T-helper 2 cell (primary cell): ENCODE results near the gene LRIT3.

ENCODE experiments used
- DNase-seq, 5 experiments: peaks; one replicate each; pipeline versions ENCODE4 v3.0.0 to v3.0.0-alpha.2; 2012 to 2022
- total RNA-seq, 2 donors: gene quantifications; one replicate each; lab custom pipeline; 2026; lab: John Stamatoyannopoulos, UW

LRIT3 gene, protein sequence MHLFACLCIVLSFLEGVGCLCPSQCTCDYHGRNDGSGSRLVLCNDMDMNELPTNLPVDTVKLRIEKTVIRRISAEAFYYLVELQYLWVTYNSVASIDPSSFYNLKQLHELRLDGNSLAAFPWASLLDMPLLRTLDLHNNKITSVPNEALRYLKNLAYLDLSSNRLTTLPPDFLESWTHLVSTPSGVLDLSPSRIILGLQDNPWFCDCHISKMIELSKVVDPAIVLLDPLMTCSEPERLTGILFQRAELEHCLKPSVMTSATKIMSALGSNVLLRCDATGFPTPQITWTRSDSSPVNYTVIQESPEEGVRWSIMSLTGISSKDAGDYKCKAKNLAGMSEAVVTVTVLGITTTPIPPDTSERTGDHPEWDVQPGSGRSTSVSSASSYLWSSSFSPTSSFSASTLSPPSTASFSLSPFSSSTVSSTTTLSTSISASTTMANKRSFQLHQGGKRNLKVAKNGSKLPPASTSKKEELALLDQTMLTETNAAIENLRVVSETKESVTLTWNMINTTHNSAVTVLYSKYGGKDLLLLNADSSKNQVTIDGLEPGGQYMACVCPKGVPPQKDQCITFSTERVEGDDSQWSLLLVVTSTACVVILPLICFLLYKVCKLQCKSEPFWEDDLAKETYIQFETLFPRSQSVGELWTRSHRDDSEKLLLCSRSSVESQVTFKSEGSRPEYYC
- 0.27 to 0.31 reads per million in 2 donors for total RNA-seq

DNA sequence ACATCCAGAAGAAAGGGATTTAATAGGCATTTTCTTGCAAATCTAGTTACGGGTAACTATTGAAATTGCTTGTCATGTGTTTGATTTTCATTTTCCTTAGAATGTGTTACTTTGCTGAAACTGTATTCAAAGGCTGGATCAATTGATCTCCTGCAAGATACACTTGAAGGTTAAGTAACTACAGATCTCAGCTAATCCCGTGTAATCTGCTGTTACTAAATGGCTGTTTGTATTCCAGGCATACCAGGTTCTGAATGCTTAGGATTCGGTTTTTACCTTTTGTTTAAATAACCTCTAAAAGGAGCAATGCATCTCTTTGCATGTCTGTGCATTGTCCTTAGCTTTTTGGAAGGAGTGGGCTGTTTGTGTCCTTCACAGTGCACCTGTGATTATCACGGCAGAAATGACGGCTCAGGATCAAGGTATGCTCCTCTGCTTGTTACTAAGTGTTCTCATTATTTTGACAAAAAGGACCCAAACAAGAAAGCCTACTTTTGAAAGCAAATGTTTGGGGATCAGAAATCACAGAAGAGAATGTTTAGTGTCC lies at the start of gene LRIT3:
Gene LRIT3, plus strand, starts transcription at position 212 of the 547 bp plus-strand sequence. Its CDS starts 95 bp downstream, at position 307.
- no peak for DNase-seq

DNA sequence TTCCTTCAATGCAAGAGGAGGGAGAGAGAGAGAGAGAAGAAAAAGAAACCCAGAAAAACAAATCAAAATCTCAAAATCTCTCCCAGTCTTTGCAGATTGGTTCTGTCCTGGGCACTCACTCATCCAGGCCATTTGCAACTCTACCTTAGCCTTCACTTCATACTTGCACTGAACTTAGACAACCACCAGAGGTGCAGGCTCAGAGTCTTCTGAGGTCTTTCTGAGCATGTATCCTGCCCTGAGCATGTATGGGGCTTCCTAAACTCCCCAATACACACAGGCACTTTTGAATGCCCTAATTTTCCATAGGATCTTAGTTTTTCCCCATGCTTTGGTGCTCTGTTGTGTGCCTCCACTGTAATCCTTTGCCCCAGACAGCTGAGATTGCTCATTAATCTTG lies 49.0 kb upstream of the LRIT3 start:
- DNase-seq = no peak

DNA sequence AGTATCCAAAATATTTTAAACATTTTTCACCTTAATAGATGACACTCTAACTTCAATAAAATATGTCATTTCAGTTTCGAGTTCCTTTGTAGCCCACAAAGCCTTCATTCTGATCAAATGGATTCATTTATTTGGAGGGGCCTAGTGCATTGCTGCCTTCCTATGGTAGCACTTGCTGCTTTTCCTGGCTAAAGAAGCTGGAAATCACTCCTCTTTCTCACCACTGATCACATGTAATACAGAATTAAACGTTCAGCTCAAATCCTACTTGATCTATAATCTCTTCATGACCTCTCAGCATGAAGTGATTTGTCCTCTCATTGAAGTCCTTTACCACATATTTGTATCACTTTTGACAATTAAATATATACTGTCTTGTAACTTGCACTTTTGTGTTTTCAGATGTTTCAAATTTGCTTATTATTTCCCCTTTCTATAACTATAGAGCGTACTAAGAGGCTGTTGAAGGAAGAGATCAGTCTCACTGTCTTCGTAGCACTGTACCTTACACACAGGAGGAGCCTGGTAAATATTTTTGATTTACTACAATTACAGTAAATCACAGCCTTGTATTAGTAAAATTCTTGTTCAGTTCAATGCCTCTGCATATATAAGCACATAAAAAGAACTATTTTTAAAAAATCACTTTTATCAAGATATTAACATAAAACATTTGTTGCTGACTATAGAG lies 46.7 kb upstream of the LRIT3 start:
- DNase-seq = no peak

GRCh38 chr4:109801895-109802319 lies 46.0 kb upstream of the LRIT3 start, which contains the start of gene CFI:
Gene CFI, minus strand, starts transcription at chr4:109801999. Its CDS starts 28 bp downstream, at chr4:109801971.
- peak in 1 of 5 experiments; percentile 12 for DNase-seq

DNA sequence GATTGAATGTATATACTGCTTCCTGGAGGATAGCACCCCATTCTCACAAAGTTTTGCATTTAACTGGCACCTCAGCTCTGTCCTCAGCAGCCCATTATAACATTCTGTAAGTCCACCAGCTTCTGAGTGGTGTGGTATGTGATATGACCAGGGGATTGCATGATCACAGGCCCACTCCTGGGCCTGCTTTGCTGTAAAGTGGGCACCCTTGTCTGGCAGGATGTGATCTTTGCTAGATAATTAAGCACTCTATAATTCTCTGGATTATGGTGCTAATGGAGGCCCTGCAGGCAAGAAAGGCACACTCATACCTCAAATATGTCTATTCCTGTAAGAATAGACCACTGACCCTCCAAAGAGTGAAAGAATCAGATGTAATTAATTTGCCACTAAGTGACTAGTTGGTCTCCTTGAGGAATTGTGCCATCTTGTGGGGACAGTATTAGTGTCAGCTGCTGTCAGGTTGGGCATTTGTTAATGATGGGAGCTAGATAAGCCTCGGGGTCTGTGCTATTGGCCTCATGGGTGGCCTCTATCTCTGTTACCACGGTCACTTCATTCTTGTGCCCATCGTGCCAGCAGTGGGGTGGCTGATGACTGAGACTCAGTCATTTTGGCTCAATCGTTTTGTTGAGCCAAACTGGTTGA lies 43.9 kb upstream of the LRIT3 start:
- DNase-seq = peak in 1 of 5 experiments; percentile 27

DNA sequence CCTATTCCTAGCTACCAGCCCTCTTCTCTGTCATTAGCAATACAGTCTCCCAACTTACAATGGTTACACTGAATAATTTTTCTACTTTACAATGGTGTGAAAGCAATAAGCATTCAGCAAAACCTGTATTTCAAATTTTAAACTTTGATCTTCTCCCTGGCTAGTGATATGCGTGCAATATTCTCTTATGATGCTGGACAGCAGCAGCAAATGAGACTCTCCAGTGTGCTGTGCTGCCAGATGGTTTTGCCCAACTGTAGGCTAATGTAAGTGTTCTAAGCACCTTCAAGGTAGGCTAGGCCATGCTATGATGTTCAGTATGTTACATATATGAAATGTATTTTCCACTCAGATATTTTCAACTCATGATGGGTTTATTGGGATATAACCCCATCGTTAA lies 38.3 kb upstream of the LRIT3 start:
- DNase-seq = no peak

DNA sequence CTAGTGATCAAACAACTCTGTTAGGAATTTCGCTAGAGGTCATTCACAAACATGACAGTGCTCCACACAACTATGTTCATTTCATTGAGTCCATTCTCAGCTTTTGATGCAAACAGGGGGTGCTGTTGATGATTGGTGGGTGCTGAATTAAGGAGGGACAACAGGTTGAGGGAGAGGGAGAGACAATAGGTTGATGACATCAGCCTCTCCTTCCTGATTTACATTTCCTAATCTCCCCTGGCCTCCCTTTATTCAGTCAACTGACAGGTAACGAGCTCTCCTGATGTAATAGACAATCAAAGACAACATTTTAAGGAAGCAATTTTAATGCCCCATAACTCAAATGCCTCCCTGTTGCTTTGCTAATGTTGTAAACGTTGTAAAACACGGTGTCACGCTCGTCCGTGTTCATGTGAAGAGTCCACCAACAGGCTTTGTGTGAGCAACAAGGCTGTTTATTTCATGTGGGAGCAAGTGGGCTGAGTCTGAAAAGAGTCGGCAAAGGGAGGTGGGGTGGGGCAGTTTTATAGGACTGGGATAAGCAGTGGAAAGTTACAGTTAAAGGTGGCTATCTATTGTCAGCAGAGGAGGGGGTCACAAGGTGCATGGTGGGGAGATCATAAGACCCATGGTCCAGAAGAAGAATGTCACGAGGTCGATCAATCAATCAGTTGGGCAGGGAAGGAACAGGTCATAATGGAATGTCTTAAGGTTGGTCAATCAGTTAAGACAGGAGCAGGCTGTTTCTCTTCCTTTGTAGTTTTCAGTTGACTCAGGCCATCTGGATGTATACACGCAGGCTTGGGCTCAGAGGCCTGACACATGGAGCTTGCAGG lies 37.1 kb upstream of the LRIT3 start:
- DNase-seq = no peak

- peak in 1 of 5 experiments; percentile 30 for DNase-seq
Measured at GRCh38 chr4:109811707-109812106, 36.2 kb upstream of the LRIT3 start.

- DNase-seq = peak; percentile 60 to 97 (median 80)
Measured at GRCh38 chr4:109815151-109816081, 32.5 kb upstream of the LRIT3 start, which contains the start of gene GAR1. Gene GAR1, plus strand, starts transcription at chr4:109815762. Its CDS starts 403 bp downstream, at chr4:109816165.

DNA sequence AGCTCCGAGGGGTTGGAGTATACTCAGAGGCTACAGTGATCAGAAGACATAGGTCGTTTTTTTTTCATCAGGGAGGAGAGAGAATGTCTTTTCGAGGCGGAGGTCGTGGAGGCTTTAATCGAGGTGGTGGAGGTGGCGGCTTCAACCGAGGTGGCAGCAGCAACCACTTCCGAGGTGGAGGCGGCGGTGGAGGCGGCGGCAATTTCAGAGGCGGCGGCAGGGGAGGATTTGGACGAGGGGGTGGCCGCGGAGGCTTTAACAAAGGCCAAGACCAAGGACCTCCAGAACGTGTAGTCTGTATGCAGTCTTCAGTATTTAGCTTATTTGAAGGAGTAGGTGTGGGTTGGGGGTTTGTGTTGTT lies 31.8 kb upstream of the LRIT3 start:
- peak; percentile 18 to 71 (median 42) for DNase-seq

GRCh38 chr4:109816894-109817293 lies 31.0 kb upstream of the LRIT3 start:
- DNase-seq = peak in 1 of 5 experiments; percentile 18

- DNase-seq = no peak
Measured at GRCh38 chr4:109818268-109818667, 29.6 kb upstream of the LRIT3 start.

- DNase-seq = no peak
Measured at GRCh38 chr4:109820563-109820962, 27.3 kb upstream of the LRIT3 start.

DNA sequence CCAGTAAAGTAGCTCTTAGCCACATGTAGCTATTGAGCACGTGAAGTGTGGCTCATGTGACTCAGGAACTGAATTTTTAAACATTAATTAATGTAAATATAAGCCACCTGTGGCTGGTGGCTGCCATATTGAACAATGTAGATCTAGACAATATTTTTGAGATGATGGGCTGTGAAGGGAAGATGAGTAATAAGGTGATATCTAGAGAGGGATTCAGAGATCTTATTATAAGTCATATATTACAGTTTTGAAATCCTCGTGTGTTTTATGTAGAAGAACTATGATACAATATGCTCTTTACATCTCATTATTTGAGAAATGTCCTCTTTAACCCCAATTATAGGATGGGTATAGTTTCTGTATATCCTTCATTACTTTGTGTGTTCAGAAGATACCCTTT lies 26.7 kb upstream of the LRIT3 start:
- DNase-seq = peak in 1 of 5 experiments; percentile 19

- peak in 1 of 5 experiments; percentile 30 for DNase-seq
Measured at GRCh38 chr4:109826719-109827118, 21.2 kb upstream of the LRIT3 start.

GRCh38 chr4:109827672-109828071 lies 20.2 kb upstream of the LRIT3 start, which contains the start of gene RRH:
Gene RRH, plus strand, starts transcription at chr4:109827972. Its CDS starts 56 bp downstream, at chr4:109828028.
- DNase-seq = no peak

DNA sequence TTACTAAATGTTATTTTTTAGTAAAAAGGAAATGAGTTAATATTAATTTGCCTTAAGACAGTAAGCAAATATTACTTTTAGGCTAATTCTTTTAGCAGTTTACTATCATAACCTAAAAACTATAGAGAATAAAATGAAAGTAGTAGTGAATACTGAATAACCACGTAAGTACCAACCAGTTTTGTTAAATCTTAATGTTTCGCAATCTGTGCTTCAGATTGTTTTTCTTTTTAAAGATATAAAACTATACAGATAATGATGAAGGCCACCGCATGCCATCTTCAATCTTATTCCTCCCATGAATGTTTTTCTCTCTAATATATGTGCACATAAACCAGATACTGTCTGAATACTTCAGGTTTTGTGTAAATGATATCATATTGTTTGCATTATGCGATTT lies 14.2 kb upstream of the LRIT3 start:
- no peak for DNase-seq

DNA sequence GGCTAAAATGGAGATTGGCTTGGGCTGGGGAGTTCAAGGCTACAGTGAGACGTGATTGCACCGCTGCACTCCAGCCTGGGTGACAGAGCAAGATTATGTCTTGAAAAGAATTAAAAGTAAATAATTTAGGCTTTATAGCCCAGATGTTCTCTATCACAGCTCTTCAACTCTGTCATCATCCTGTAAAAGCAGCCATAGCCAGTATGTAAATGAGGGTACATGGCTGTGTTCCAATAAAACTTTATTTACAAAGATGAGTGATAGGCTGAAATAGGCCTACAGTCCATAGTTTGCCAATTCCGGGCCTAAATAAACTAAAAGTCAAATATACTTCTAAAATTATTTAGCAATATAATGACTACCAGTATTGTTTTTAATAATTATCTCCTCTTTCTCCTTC lies 10.9 kb upstream of the LRIT3 start:
- no peak for DNase-seq

GRCh38 chr4:109846395-109847098 lies 1.4 kb upstream of the LRIT3 start:
- DNase-seq = no peak
